Vagina (tissue), 2 donors: Measurements from ENCODE around the gene SHC3.

Experiments used
- POLR2A ChIP-seq, 2 donors: fragments of 450-650 bp; IDR thresholded peaks; one replicate each; pipeline ENCODE4 v1.6.1; 2017; ENCODE audit warnings: antibody characterized with exemption in 2 of 2, mild to moderate bottlenecking in 2 of 2, moderate library complexity in 2 of 2
- TF ChIP-seq, protein P1 (sequence below), 3 experiments: fragments of 450-650 bp in 2 of 3; fragments of 200-600 bp in 1 of 3; sonication (generic) in 1 of 3; IDR thresholded peaks; one replicate each; pipeline ENCODE4 v1.5.1; 2017 to 2019; ENCODE audit warnings: antibody characterized with exemption in 3 of 3, mild to moderate bottlenecking in 2 of 3, moderate library complexity in 2 of 3

DNA sequence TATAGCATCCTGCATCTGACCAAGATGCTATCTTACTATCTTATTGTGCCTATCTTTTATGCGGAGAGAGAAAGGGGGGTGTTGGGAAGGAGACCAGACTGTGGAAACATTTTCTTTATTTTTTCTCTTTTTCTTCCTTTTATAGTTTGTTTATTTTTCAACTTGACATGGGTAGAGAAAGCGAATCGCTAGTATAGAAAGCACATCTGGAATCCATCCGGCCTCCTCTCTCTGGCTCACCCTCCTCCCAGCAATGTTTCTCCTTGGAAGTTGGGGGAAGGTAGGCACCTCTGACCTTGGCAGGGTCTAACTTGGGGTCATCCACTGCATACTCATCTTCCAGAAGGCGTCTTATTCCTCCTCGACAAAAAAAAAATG, 183.4 kb downstream of the SHC3 start:
- no peak for TF ChIP-seq POLR2A (IDR thresholded peaks at IDR 0.05)
- TF ChIP-seq, protein P1, sequence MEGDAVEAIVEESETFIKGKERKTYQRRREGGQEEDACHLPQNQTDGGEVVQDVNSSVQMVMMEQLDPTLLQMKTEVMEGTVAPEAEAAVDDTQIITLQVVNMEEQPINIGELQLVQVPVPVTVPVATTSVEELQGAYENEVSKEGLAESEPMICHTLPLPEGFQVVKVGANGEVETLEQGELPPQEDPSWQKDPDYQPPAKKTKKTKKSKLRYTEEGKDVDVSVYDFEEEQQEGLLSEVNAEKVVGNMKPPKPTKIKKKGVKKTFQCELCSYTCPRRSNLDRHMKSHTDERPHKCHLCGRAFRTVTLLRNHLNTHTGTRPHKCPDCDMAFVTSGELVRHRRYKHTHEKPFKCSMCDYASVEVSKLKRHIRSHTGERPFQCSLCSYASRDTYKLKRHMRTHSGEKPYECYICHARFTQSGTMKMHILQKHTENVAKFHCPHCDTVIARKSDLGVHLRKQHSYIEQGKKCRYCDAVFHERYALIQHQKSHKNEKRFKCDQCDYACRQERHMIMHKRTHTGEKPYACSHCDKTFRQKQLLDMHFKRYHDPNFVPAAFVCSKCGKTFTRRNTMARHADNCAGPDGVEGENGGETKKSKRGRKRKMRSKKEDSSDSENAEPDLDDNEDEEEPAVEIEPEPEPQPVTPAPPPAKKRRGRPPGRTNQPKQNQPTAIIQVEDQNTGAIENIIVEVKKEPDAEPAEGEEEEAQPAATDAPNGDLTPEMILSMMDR (IDR thresholded peaks at IDR 0.05), result no peak
